OCI-LY1 (cell line): ENCODE measurements around the gene GNAS-AS1.

ENCODE experiments used
- H2AFZ ChIP-seq: fragments of 200-600 bp; sonication (generic), shearing (Covaris generic); 2 replicates; pipeline ENCODE4 v1.6.0; 2014; ENCODE audit warnings: antibody characterized with exemption, mild to moderate bottlenecking, low read length
- H3F3A ChIP-seq: fragments of 200-600 bp; sonication (generic), shearing (Covaris generic); 2 replicates; pipeline ENCODE4 v1.6.0; 2014; ENCODE audit warnings: mild to moderate bottlenecking, antibody characterized with exemption, low read length, moderate library complexity; ENCODE audit not compliant: insufficient read depth
- H3K27ac ChIP-seq: fragments of 200-600 bp; sonication (generic); 2 replicates; pipeline ENCODE4 v1.5.1; 2014; ENCODE audit warnings: low read length, mixed run types, mild to moderate bottlenecking, low read depth; ENCODE audit not compliant: poor library complexity, severe bottlenecking
- H3K27me3 ChIP-seq: fragments of 200-600 bp; sonication (generic); 2 replicates; pipeline ENCODE4 v1.6.0; 2014; ENCODE audit warnings: antibody characterized with exemption, mild to moderate bottlenecking, low read length, moderate library complexity; ENCODE audit not compliant: insufficient read depth
- H3K36me3 ChIP-seq: fragments of 200-600 bp; sonication (generic); 2 replicates; pipeline ENCODE4 v1.6.1; 2014; ENCODE audit warnings: mild to moderate bottlenecking, antibody characterized with exemption, low read length, moderate library complexity, mixed read lengths; ENCODE audit not compliant: insufficient read depth
- H3K4me1 ChIP-seq: fragments of 200-600 bp; sonication (generic); 2 replicates; pipeline ENCODE4 v1.5.1; 2014; ENCODE audit warnings: mild to moderate bottlenecking, low read length, moderate library complexity; ENCODE audit not compliant: insufficient read depth, severe bottlenecking
- H3K4me2 ChIP-seq: fragments of 200-600 bp; sonication (generic), shearing (Covaris generic); 2 replicates; pipeline ENCODE4 v1.6.1; 2014; ENCODE audit warnings: low read length
- H3K4me3 ChIP-seq: fragments of 200-600 bp; sonication (generic); 2 replicates; pipeline ENCODE4 v1.5.1; 2014; ENCODE audit warnings: low read length, low read depth, mild to moderate bottlenecking, mixed read lengths; ENCODE audit not compliant: poor library complexity, severe bottlenecking
- H3K79me2 ChIP-seq: fragments of 200-600 bp; shearing (Covaris generic); 2 replicates; pipeline ENCODE4 v1.6.1; 2016; ENCODE audit warnings: mixed run types, low read length, mixed read lengths; ENCODE audit not compliant: insufficient read depth
- H3K9ac ChIP-seq: fragments of 200-600 bp; sonication (generic), shearing (Covaris generic); 2 replicates; pipeline ENCODE4 v1.6.1; 2014; ENCODE audit warnings: mild to moderate bottlenecking, low read length, mixed read lengths
- H3K9me2 ChIP-seq: fragments of 200-600 bp; sonication (generic), shearing (Covaris generic); 2 replicates; pipeline ENCODE4 v1.6.1; 2014; ENCODE audit warnings: low read depth, mild to moderate bottlenecking, low read length, mixed read lengths
- H3K9me3 ChIP-seq: fragments of 200-600 bp; shearing (Covaris generic); 2 replicates; pipeline ENCODE4 v1.6.1; 2014; ENCODE audit warnings: low read length, mixed read lengths
- H4K20me1 ChIP-seq: fragments of 200-600 bp; sonication (generic), shearing (Covaris generic); 2 replicates; pipeline ENCODE4 v1.6.0; 2016; ENCODE audit warnings: mild to moderate bottlenecking, low read length; ENCODE audit not compliant: insufficient read depth
- EZH2 ChIP-seq: fragments of 200-600 bp; sonication (generic), shearing (Covaris generic); IDR thresholded peaks from 2 replicates; pipeline ENCODE4 v1.8.0; 2017; ENCODE audit warnings: borderline replicate concordance, mixed run types, mild to moderate bottlenecking, antibody characterized with exemption, low read length, moderate library complexity, mixed read lengths
- TF ChIP-seq, protein P1 (sequence below): fragments of 200-600 bp; sonication (generic), shearing (Covaris generic); IDR thresholded peaks from 2 replicates; pipeline ENCODE4 v1.5.1; 2017; ENCODE audit warnings: mild to moderate bottlenecking, antibody characterized with exemption, low read length, moderate library complexity, mixed read lengths

Gene GNAS-AS1

GRCh38 chr20:58898629-58899408 is 48.1 kb upstream of the GNAS-AS1 start:
- Histone ChIP-seq H3K4me2 (no peak overlapping the region; the same call in 1 of the 2 replicates), H3F3A (peaks cover 8% of the 10 kb centered on the region; the same call in 1 of the 2 replicates)

DNA sequence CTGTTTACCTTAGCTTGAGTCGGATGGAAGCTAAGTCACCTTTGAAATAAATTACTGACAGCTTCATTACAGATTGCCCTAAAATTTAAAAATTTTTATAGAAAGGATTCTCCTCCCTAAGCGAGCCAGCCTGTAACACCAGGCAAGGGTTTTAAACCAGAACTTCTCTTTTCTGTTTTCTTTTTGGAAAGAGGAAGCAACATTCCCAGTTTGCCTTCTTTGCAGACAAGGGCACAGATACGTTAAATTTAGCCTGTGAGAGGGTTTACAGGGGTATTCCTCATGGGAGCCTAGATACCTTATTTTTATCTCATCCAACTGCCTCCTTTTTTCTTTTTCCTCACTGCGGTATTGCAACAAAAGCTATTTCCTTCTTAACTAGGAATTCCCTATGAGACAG is 46.8 kb upstream of the GNAS-AS1 start:
- peaks cover 8% of the 10 kb centered on the region; the same call in 1 of the 2 replicates for H3F3A ChIP-seq
- no peak overlapping the region for H2AFZ ChIP-seq
- no peaks in the 10 kb centered on the region for H3K9me3 ChIP-seq
- H3K27ac ChIP-seq, result no peak overlapping the region
- TF ChIP-seq, protein P1, sequence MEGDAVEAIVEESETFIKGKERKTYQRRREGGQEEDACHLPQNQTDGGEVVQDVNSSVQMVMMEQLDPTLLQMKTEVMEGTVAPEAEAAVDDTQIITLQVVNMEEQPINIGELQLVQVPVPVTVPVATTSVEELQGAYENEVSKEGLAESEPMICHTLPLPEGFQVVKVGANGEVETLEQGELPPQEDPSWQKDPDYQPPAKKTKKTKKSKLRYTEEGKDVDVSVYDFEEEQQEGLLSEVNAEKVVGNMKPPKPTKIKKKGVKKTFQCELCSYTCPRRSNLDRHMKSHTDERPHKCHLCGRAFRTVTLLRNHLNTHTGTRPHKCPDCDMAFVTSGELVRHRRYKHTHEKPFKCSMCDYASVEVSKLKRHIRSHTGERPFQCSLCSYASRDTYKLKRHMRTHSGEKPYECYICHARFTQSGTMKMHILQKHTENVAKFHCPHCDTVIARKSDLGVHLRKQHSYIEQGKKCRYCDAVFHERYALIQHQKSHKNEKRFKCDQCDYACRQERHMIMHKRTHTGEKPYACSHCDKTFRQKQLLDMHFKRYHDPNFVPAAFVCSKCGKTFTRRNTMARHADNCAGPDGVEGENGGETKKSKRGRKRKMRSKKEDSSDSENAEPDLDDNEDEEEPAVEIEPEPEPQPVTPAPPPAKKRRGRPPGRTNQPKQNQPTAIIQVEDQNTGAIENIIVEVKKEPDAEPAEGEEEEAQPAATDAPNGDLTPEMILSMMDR, result no peak
- no peak for TF ChIP-seq EZH2
- no peaks in the 10 kb centered on the region for H3K9me2 ChIP-seq
- H4K20me1 ChIP-seq, result peaks cover 7% of the 10 kb centered on the region
- no peak overlapping the region for H3K4me2 ChIP-seq
- no peak overlapping the region for H3K4me3 ChIP-seq
- H3K4me1 ChIP-seq, result peaks cover 90% of the 10 kb centered on the region
- H3K9ac ChIP-seq, result no peak overlapping the region
- H3K79me2 ChIP-seq, result peaks cover 95% of the 10 kb centered on the region
- H3K36me3 ChIP-seq, result peaks cover 73% of the 10 kb centered on the region; the same call in 1 of the 2 replicates
- H3K27me3 ChIP-seq, result no peaks in the 10 kb centered on the region

More at GRCh38 chr20:58898629-58899408, 48.1 kb upstream of the GNAS-AS1 start:
- Histone ChIP-seq H3K9me2 (no peaks in the 10 kb centered on the region), H3K27ac (no peak overlapping the region), H3K4me1 (peaks cover 83% of the 10 kb centered on the region), H3K36me3 (peaks cover 84% of the 10 kb centered on the region), H2AFZ (no peak overlapping the region), H4K20me1 (peaks cover 7% of the 10 kb centered on the region), H3K9me3 (no peaks in the 10 kb centered on the region), H3K4me3 (no peak overlapping the region), H3K9ac (no peak overlapping the region), H3K79me2 (peaks cover 82% of the 10 kb centered on the region), H3K27me3 (no peaks in the 10 kb centered on the region)
- TF ChIP-seq EZH2, result no peak
- TF ChIP-seq, protein P1, result no peak

DNA sequence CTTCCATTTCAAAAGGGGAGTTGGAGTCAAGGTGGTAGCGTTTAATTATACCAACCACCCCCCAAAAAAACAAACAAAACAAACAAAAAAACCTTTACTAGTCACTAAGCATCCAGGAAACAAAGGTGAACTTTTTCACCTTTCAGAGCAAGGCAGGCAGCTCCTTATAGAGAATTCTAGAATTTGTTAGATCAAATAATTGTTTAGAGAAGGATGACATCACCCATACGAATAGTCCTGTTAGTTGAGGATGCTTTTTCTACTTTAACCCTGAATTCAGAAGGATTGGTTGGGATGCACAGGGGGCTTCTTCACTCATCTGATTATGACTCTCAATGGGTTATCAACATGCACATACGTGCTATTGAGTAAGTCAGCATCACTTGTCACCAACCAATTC is 46.1 kb upstream of the GNAS-AS1 start:
- peaks cover 8% of the 10 kb centered on the region; the same call in 1 of the 2 replicates for H3F3A ChIP-seq
- H3K9me3 ChIP-seq, result no peaks in the 10 kb centered on the region
- no peak overlapping the region for H3K4me2 ChIP-seq
- H3K27ac ChIP-seq, result no peak overlapping the region
- H3K27me3 ChIP-seq, result no peaks in the 10 kb centered on the region
- TF ChIP-seq, protein P1, result no peak
- no peak for TF ChIP-seq EZH2
- H4K20me1 ChIP-seq, result peaks cover 7% of the 10 kb centered on the region
- no peak overlapping the region for H3K9ac ChIP-seq
- peaks cover 87% of the 10 kb centered on the region for H3K4me1 ChIP-seq
- peaks cover 68% of the 10 kb centered on the region; the same call in 1 of the 2 replicates for H3K36me3 ChIP-seq
- H3K79me2 ChIP-seq, result peaks cover 94% of the 10 kb centered on the region
- no peaks in the 10 kb centered on the region for H3K9me2 ChIP-seq
- H2AFZ ChIP-seq, result no peak overlapping the region
- H3K4me3 ChIP-seq, result no peak overlapping the region
